ENCODE results near the gene LAPTM5. TPM values are rescaled to one million over a fixed set of nuclear protein-coding genes. Genes with fewer than 3 reads are reported as not detected.

LAPTM5 gene
- total and polyA plus RNA-seq, 3 experiments from 2014 or later, result 204 to 589 (median 206) TPM

- Histone ChIP-seq H3K4me3 (ENCODE audit: low read length) (peak overlapping the region; percentile 74), H3K4me1 (ENCODE audit: insufficient read depth, low read length) (peaks cover 75% of the 10 kb centered on the region), H3K9me3 (ENCODE audit: low read length) (no peaks in the 10 kb centered on the region), H3K36me3 (ENCODE audit: insufficient read depth, low read length) (no peaks in the 10 kb centered on the region), H3K27ac (ENCODE audit: low read depth, low read length) (peak overlapping the region; percentile 96), H3K27me3 (ENCODE audit: insufficient read depth, low read length, poor library complexity, severe bottlenecking) (no peaks in the 10 kb centered on the region)
- Mint-ChIP-seq H3K27ac (peak overlapping the region; percentile 98 to 100 (median 100)), H3K4me1 (peaks cover 86 to 90% (median 86%) of the 10 kb centered on the region in 3 donors), H3K36me3 (peaks cover 6 to 58% (median 10%) of the 10 kb centered on the region in 3 donors), H3K4me3 (peak overlapping the region; percentile 96 to 100 (median 99)), H3K27me3 (peaks cover 0 to 2% of the 10 kb centered on the region in 2 donors), H3K9me3 (no peaks in the 10 kb centered on the region)
- DNase-seq, result no peak
- POLR2A ChIA-PET, result interaction anchor here (1.0 to 11.0 kb wide), 4 partner anchors 11 to 37 kb away, joined by 3 to 189 read pairs (median 15); no protein-coding TSS in a partner anchor
- CTCF ChIA-PET, result interaction anchor here (1.4 to 11.3 kb wide), 8 partner anchors 10 to 36 kb away, joined by 3 to 76 read pairs (median 6); no protein-coding TSS in a partner anchor
Observed at GRCh38 chr1:30756206-30756544, 1.4 kb downstream of the LAPTM5 start.

GRCh38 chr1:30755746-30756145, 1.8 kb downstream of the LAPTM5 start:
- peaks cover 75% of the 10 kb centered on the region for H3K4me1 ChIP-seq (ENCODE audit: insufficient read depth, low read length)
- peaks cover 6 to 60% (median 10%) of the 10 kb centered on the region in 3 donors for H3K36me3 Mint-ChIP-seq
- H3K27ac Mint-ChIP-seq, result peak overlapping the region; percentile 98 to 100 (median 100)
- H3K27me3 Mint-ChIP-seq, result peaks cover 0 to 2% of the 10 kb centered on the region in 2 donors
- H3K9me3 Mint-ChIP-seq, result no peaks in the 10 kb centered on the region
- peaks cover 86 to 90% (median 86%) of the 10 kb centered on the region in 3 donors for H3K4me1 Mint-ChIP-seq
- no peaks in the 10 kb centered on the region for H3K36me3 ChIP-seq (ENCODE audit: insufficient read depth, low read length)
- ChIA-PET CTCF (interaction anchor here (1.4 to 11.3 kb wide), 6 partner anchors 11 to 36 kb away, joined by 3 to 76 read pairs (median 11); no protein-coding TSS in a partner anchor), POLR2A (interaction anchor here (2.1 to 11.0 kb wide), 3 partner anchors 10 to 36 kb away, joined by 5 to 189 read pairs (median 25); no protein-coding TSS in a partner anchor)
- H3K27ac ChIP-seq (ENCODE audit: low read depth, low read length), result peak overlapping the region; percentile 96
- no peaks in the 10 kb centered on the region for H3K27me3 ChIP-seq (ENCODE audit: insufficient read depth, low read length, poor library complexity, severe bottlenecking)
- H3K4me3 ChIP-seq (ENCODE audit: low read length), result peak overlapping the region; percentile 74
- no peak for DNase-seq
- H3K4me3 Mint-ChIP-seq, result peak overlapping the region; percentile 96 to 100 (median 99)
- no peaks in the 10 kb centered on the region for H3K9me3 ChIP-seq (ENCODE audit: low read length)

- POLR2A ChIA-PET, result interaction anchor here (2.1 to 11.0 kb wide), 3 partner anchors 10 to 36 kb away, joined by 5 to 189 read pairs (median 25); no protein-coding TSS in a partner anchor
Observed at GRCh38 chr1:30755334-30755733, 2.2 kb downstream of the LAPTM5 start.

GRCh38 chr1:30754684-30755171, 2.8 kb downstream of the LAPTM5 start:
- POLR2A ChIA-PET, result interaction anchor here (1.3 to 11.0 kb wide), 3 partner anchors 9 to 35 kb away, joined by 4 to 189 read pairs (median 25); no protein-coding TSS in a partner anchor
- CTCF ChIA-PET, result interaction anchor here (1.3 to 11.3 kb wide), 6 partner anchors 10 to 35 kb away, joined by 3 to 76 read pairs (median 15); no protein-coding TSS in a partner anchor
- H3K9me3 Mint-ChIP-seq, result no peaks in the 10 kb centered on the region
- H3K27ac Mint-ChIP-seq, result peak overlapping the region; percentile 98 to 100 (median 100)
- peaks cover 86 to 90% (median 86%) of the 10 kb centered on the region in 3 donors for H3K4me1 Mint-ChIP-seq
- peaks cover 0 to 4% of the 10 kb centered on the region in 2 donors for H3K27me3 Mint-ChIP-seq
- Histone ChIP-seq H3K4me1 (ENCODE audit: insufficient read depth, low read length) (peaks cover 75% of the 10 kb centered on the region), H3K9me3 (ENCODE audit: low read length) (no peaks in the 10 kb centered on the region), H3K4me3 (ENCODE audit: low read length) (peak overlapping the region; percentile 74), H3K27me3 (ENCODE audit: insufficient read depth, low read length, poor library complexity, severe bottlenecking) (no peaks in the 10 kb centered on the region), H3K36me3 (ENCODE audit: insufficient read depth, low read length) (no peaks in the 10 kb centered on the region), H3K27ac (ENCODE audit: low read depth, low read length) (peak overlapping the region; percentile 96)
- no peak for DNase-seq
- H3K4me3 Mint-ChIP-seq, result peak overlapping the region; percentile 96 to 100 (median 99)
- peaks cover 6 to 69% (median 10%) of the 10 kb centered on the region in 3 donors for H3K36me3 Mint-ChIP-seq

More at GRCh38 chr1:30755334-30755733, 2.2 kb downstream of the LAPTM5 start:
- CTCF ChIA-PET, result interaction anchor here (1.4 to 11.3 kb wide), 6 partner anchors 11 to 35 kb away, joined by 3 to 76 read pairs (median 18); no protein-coding TSS in a partner anchor
- peaks cover 0 to 2% of the 10 kb centered on the region in 2 donors for H3K27me3 Mint-ChIP-seq
- H3K4me3 Mint-ChIP-seq, result peak overlapping the region; percentile 96 to 100 (median 99)
- H3K27ac ChIP-seq (ENCODE audit: low read depth, low read length), result peak overlapping the region; percentile 96
- H3K27ac Mint-ChIP-seq, result peak overlapping the region; percentile 98 to 100 (median 100)
- H3K4me3 ChIP-seq (ENCODE audit: low read length), result peak overlapping the region; percentile 74
- H3K4me1 ChIP-seq (ENCODE audit: insufficient read depth, low read length), result peaks cover 75% of the 10 kb centered on the region
- H3K27me3 ChIP-seq (ENCODE audit: insufficient read depth, low read length, poor library complexity, severe bottlenecking), result no peaks in the 10 kb centered on the region
- H3K9me3 ChIP-seq (ENCODE audit: low read length), result no peaks in the 10 kb centered on the region
- peaks cover 6 to 63% (median 10%) of the 10 kb centered on the region in 3 donors for H3K36me3 Mint-ChIP-seq
- H3K9me3 Mint-ChIP-seq, result no peaks in the 10 kb centered on the region
- H3K36me3 ChIP-seq (ENCODE audit: insufficient read depth, low read length), result no peaks in the 10 kb centered on the region
- peaks cover 86 to 90% (median 86%) of the 10 kb centered on the region in 3 donors for H3K4me1 Mint-ChIP-seq
- DNase-seq, result no peak

GRCh38 chr1:30753660-30754123, 3.9 kb downstream of the LAPTM5 start:
- H3K9me3 ChIP-seq (ENCODE audit: low read length), result no peaks in the 10 kb centered on the region
- peaks cover 4% of the 10 kb centered on the region for H3K36me3 ChIP-seq (ENCODE audit: insufficient read depth, low read length)
- peaks cover 86 to 90% (median 86%) of the 10 kb centered on the region in 3 donors for H3K4me1 Mint-ChIP-seq
- H3K27me3 ChIP-seq (ENCODE audit: insufficient read depth, low read length, poor library complexity, severe bottlenecking), result no peaks in the 10 kb centered on the region
- ChIA-PET POLR2A (interaction anchor here (1.0 to 11.0 kb wide), 4 partner anchors 8 to 35 kb away, joined by 3 to 189 read pairs (median 4); no protein-coding TSS in a partner anchor), CTCF (interaction anchor here (1.3 to 11.3 kb wide), 5 partner anchors 9 to 34 kb away, joined by 3 to 76 read pairs (median 20); no protein-coding TSS in a partner anchor)
- peaks cover 0 to 11% of the 10 kb centered on the region in 2 donors for H3K27me3 Mint-ChIP-seq
- H3K27ac ChIP-seq (ENCODE audit: low read depth, low read length), result peak overlapping the region; percentile 60
- H3K4me3 Mint-ChIP-seq, result peak overlapping the region; percentile 96 to 100 (median 99)
- H3K4me1 ChIP-seq (ENCODE audit: insufficient read depth, low read length), result peaks cover 75% of the 10 kb centered on the region
- peak in 2 of 5 donors; percentile 46 to 73 for DNase-seq
- H3K9me3 Mint-ChIP-seq, result no peaks in the 10 kb centered on the region
- H3K4me3 ChIP-seq (ENCODE audit: low read length), result peak overlapping the region; percentile 74
- peaks cover 6 to 80% (median 14%) of the 10 kb centered on the region in 3 donors for H3K36me3 Mint-ChIP-seq
- peak overlapping the region; percentile 98 to 100 (median 100) for H3K27ac Mint-ChIP-seq

- peaks cover 4% of the 10 kb centered on the region for H3K36me3 ChIP-seq (ENCODE audit: insufficient read depth, low read length)
- H3K4me3 ChIP-seq (ENCODE audit: low read length), result peak overlapping the region; percentile 74
Observed at GRCh38 chr1:30753118-30753517, 4.5 kb downstream of the LAPTM5 start.

GRCh38 chr1:30752651-30752908, 5.0 kb downstream of the LAPTM5 start:
- H3K27me3 ChIP-seq (ENCODE audit: insufficient read depth, low read length, poor library complexity, severe bottlenecking), result no peaks in the 10 kb centered on the region
- H3K4me3 ChIP-seq (ENCODE audit: low read length), result peak overlapping the region; percentile 35
- no peak overlapping the region for H3K27ac ChIP-seq (ENCODE audit: low read depth, low read length)
- Mint-ChIP-seq H3K27me3 (peaks cover 0 to 14% of the 10 kb centered on the region in 2 donors), H3K36me3 (peaks cover 6 to 91% (median 16%) of the 10 kb centered on the region in 3 donors), H3K9me3 (no peaks in the 10 kb centered on the region), H3K4me3 (peak overlapping the region; percentile 76 to 100 (median 84)), H3K27ac (peak overlapping the region; percentile 76 to 100 (median 100)), H3K4me1 (peaks cover 86 to 90% (median 86%) of the 10 kb centered on the region in 3 donors)
- ChIA-PET CTCF (interaction anchor here (1.2 to 11.3 kb wide), 3 partner anchors 9 to 33 kb away, joined by 9 to 76 read pairs (median 11); no protein-coding TSS in a partner anchor), POLR2A (interaction anchor here (1.0 to 11.0 kb wide), 3 partner anchors 7 to 33 kb away, joined by 3 to 189 read pairs (median 4); no protein-coding TSS in a partner anchor)
- no peaks in the 10 kb centered on the region for H3K9me3 ChIP-seq (ENCODE audit: low read length)
- peaks cover 76% of the 10 kb centered on the region for H3K4me1 ChIP-seq (ENCODE audit: insufficient read depth, low read length)
- no peak for DNase-seq
- H3K36me3 ChIP-seq (ENCODE audit: insufficient read depth, low read length), result peaks cover 9% of the 10 kb centered on the region

More at GRCh38 chr1:30753118-30753517, 4.5 kb downstream of the LAPTM5 start:
- peaks cover 86 to 90% (median 86%) of the 10 kb centered on the region in 3 donors for H3K4me1 Mint-ChIP-seq
- H3K27ac Mint-ChIP-seq, result peak overlapping the region; percentile 98 to 100 (median 100)
- ChIA-PET POLR2A (interaction anchor here (1.0 to 11.0 kb wide), 5 partner anchors 8 to 35 kb away, joined by 3 to 189 read pairs (median 4); no protein-coding TSS in a partner anchor), CTCF (interaction anchor here (1.2 to 11.3 kb wide), 5 partner anchors 8 to 33 kb away, joined by 10 to 76 read pairs (median 20); no protein-coding TSS in a partner anchor)
- peaks cover 75% of the 10 kb centered on the region for H3K4me1 ChIP-seq (ENCODE audit: insufficient read depth, low read length)
- no peaks in the 10 kb centered on the region for H3K9me3 ChIP-seq (ENCODE audit: low read length)
- peak overlapping the region; percentile 60 for H3K27ac ChIP-seq (ENCODE audit: low read depth, low read length)
- peak overlapping the region; percentile 96 to 100 (median 99) for H3K4me3 Mint-ChIP-seq
- H3K36me3 Mint-ChIP-seq, result peaks cover 6 to 86% (median 15%) of the 10 kb centered on the region in 3 donors
- peaks cover 0 to 12% of the 10 kb centered on the region in 2 donors for H3K27me3 Mint-ChIP-seq
- H3K27me3 ChIP-seq (ENCODE audit: insufficient read depth, low read length, poor library complexity, severe bottlenecking), result no peaks in the 10 kb centered on the region
- no peaks in the 10 kb centered on the region for H3K9me3 Mint-ChIP-seq
- no peak for DNase-seq

Data from CD8-positive, alpha-beta memory T cell (primary cell).